H1 (cell line): Measurements from ENCODE around the gene RAB1A. TPM values are rescaled to one million over a fixed set of nuclear protein-coding genes. Genes with fewer than 3 reads are reported as not detected.

ENCODE experiments used
- CTCF ChIA-PET: fragments of 300-600 bp; sonication (Branson Sonifier 250); formaldehyde crosslinking; loops from one replicate; lab custom pipeline; 2021; ENCODE audit not compliant: partially characterized antibody; lab: Charles Lee
- POLR2A ChIA-PET: fragments of 300-600 bp; sonication (Branson Sonifier 250); formaldehyde crosslinking; loops from one replicate; lab custom pipeline; 2021; ENCODE audit warnings: inconsistent platforms; ENCODE audit not compliant: partially characterized antibody; lab: Charles Lee
- DNase-seq, 2 experiments: peaks; one replicate each; pipeline versions ENCODE4 v3.0.0 to v3.0.0-alpha.2; 2010 to 2022; ENCODE audit warnings: low spot score in 2 of 2, low read depth in 1 of 2, mixed read lengths in 1 of 2
- FAIRE-seq: peaks from 2 replicates; lab custom pipeline; 2011; peaks lifted over from hg19 to GRCh38; lab: Jason Lieb, UNC
- H2AFZ ChIP-seq: 2 replicates; pipeline ENCODE4 v1.8.1; 2012; ENCODE audit warnings: low read length, inconsistent platforms
- H2AK5ac ChIP-seq: 2 replicates; pipeline ENCODE4 v1.6.1; 2013; ENCODE audit warnings: low read depth, low read length
- H2BK120ac ChIP-seq: replicated peaks from 2 replicates; pipeline ENCODE3; 2013; ENCODE audit warnings: low read depth, low read length, inconsistent platforms
- H2BK12ac ChIP-seq: 2 replicates; pipeline ENCODE4 v1.6.1; 2013; ENCODE audit warnings: low read depth, low read length
- H2BK15ac ChIP-seq: 2 replicates; pipeline ENCODE4 v1.6.1; 2013; ENCODE audit warnings: low read length
- H2BK20ac ChIP-seq: 2 replicates; pipeline ENCODE4 v1.6.1; 2013; ENCODE audit warnings: low read length
- H2BK5ac ChIP-seq: 2 replicates; pipeline ENCODE4 v1.6.1; 2013; ENCODE audit warnings: low read depth, low read length
- H3K14ac ChIP-seq: 2 replicates; pipeline ENCODE4 v1.6.1; 2013; ENCODE audit warnings: inconsistent platforms; ENCODE audit not compliant: insufficient read length
- H3K18ac ChIP-seq: 2 replicates; pipeline ENCODE4 v1.6.1; 2013; ENCODE audit warnings: low read length; ENCODE audit errors: extremely low read depth
- H3K23ac ChIP-seq: 2 replicates; pipeline ENCODE4 v1.6.1; 2013; ENCODE audit warnings: inconsistent platforms; ENCODE audit not compliant: insufficient read length
- H3K23me2 ChIP-seq: 2 replicates; pipeline ENCODE4 v1.6.1; 2013; ENCODE audit warnings: low read depth, low read length
- H3K27ac ChIP-seq: 2 replicates; pipeline ENCODE4 v1.6.1; 2011; ENCODE audit warnings: low read depth, low read length, inconsistent platforms
- H3K27me3 ChIP-seq, 4 experiments: replicated peaks in 1 of 4; 1 replicate in 1 of 4; 2 replicates in 3 of 4; pipeline versions ENCODE4 v1.6.1 to v1.8.1; 2011 to 2013; ENCODE audit warnings: low read length in 3 of 4, mild to moderate bottlenecking in 3 of 4, inconsistent platforms in 2 of 4, mixed read lengths in 2 of 4, moderate library complexity in 1 of 4; ENCODE audit not compliant: control insufficient read depth in 3 of 4, insufficient read depth in 3 of 4; ENCODE audit errors: extremely low read depth in 1 of 4
- H3K36me3 ChIP-seq, 4 experiments: 2 replicates each; pipeline versions ENCODE4 v1.6.1 to v1.8.1; 2011 to 2013; ENCODE audit warnings: mild to moderate bottlenecking in 4 of 4, low read length in 3 of 4, moderate library complexity in 2 of 4, control low read depth in 1 of 4, inconsistent platforms in 1 of 4; ENCODE audit not compliant: insufficient read depth in 4 of 4, control insufficient read depth in 2 of 4
- H3K4ac ChIP-seq: replicated peaks from 2 replicates; pipeline ENCODE3; 2013; ENCODE audit warnings: low read length, low read depth, mixed read lengths, inconsistent platforms; ENCODE audit not compliant: insufficient read length
- H3K4me1 ChIP-seq, 4 experiments: replicated peaks in 1 of 4; 1 replicate in 1 of 4; 2 replicates in 3 of 4; pipeline versions ENCODE4 v1.6.1 to v1.8.1; 2011 to 2013; ENCODE audit warnings: low read length in 3 of 4, inconsistent platforms in 2 of 4, mixed read lengths in 1 of 4; ENCODE audit not compliant: insufficient read depth in 4 of 4, control insufficient read depth in 3 of 4
- H3K4me2 ChIP-seq, 2 experiments: 2 replicates each; pipeline versions ENCODE4 v1.6.1 to v1.8.1; 2011 to 2013; ENCODE audit warnings: low read depth in 2 of 2, low read length in 2 of 2, control low read depth in 1 of 2, inconsistent platforms in 1 of 2, mild to moderate bottlenecking in 1 of 2; ENCODE audit not compliant: insufficient read depth in 1 of 2
- H3K4me3 ChIP-seq, 4 experiments: fragments of 200-600, 300-600 bp in 1 of 4; sonication (generic), shearing (Covaris generic), sonication (Bioruptor Twin) in 1 of 4; 2 replicates each; pipeline versions ENCODE4 v1.5.1 to v1.8.1; 2011 to 2016; ENCODE audit warnings: low read length in 4 of 4, low read depth in 3 of 4, control low read depth in 2 of 4, inconsistent platforms in 2 of 4, mild to moderate bottlenecking in 2 of 4, mixed read lengths in 1 of 4, moderate library complexity in 1 of 4; ENCODE audit not compliant: insufficient read depth in 2 of 4; ENCODE audit errors: extremely low read depth in 1 of 4
- H3K56ac ChIP-seq: replicated peaks from 2 replicates; pipeline ENCODE3; 2013; ENCODE audit warnings: low read depth, mild to moderate bottlenecking, mixed read lengths, low read length, inconsistent platforms; ENCODE audit not compliant: insufficient read length
- H3K79me1 ChIP-seq: 2 replicates; pipeline ENCODE4 v1.6.1; 2013; ENCODE audit warnings: low read depth, low read length, control low read depth
- H3K79me2 ChIP-seq, 2 experiments: 2 replicates each; pipeline versions ENCODE4 v1.6.1 to v1.8.1; 2012 to 2013; ENCODE audit warnings: low read length in 2 of 2, mild to moderate bottlenecking in 2 of 2, inconsistent platforms in 1 of 2; ENCODE audit not compliant: insufficient read depth in 2 of 2, control insufficient read depth in 1 of 2
- H3K9ac ChIP-seq, 4 experiments: replicated peaks in 1 of 4; 1 replicate in 1 of 4; 2 replicates in 3 of 4; pipeline versions ENCODE4 v1.6.1 to v1.8.1; 2011 to 2013; ENCODE audit warnings: low read depth in 3 of 4, low read length in 3 of 4, control low read depth in 2 of 4, mild to moderate bottlenecking in 2 of 4, moderate library complexity in 2 of 4, inconsistent platforms in 1 of 4; ENCODE audit errors: extremely low read depth in 1 of 4
- H3K9me3 ChIP-seq, 2 experiments: 2 replicates each; pipeline versions ENCODE4 v1.6.1 to v1.8.1; 2012 to 2013; ENCODE audit warnings: mild to moderate bottlenecking in 2 of 2, moderate library complexity in 2 of 2, control low read depth in 1 of 2, inconsistent platforms in 1 of 2, low read depth in 1 of 2, low read length in 1 of 2, mixed read lengths in 1 of 2; ENCODE audit not compliant: insufficient read depth in 2 of 2
- H4K20me1 ChIP-seq, 2 experiments: replicated peaks in 1 of 2; 2 replicates each; pipeline versions ENCODE3 to v1.8.1; 2011 to 2013; ENCODE audit warnings: inconsistent platforms in 2 of 2, low read length in 2 of 2, mild to moderate bottlenecking in 1 of 2; ENCODE audit not compliant: insufficient read depth in 2 of 2, control insufficient read depth in 1 of 2
- H4K5ac ChIP-seq: 2 replicates; pipeline ENCODE4 v1.6.1; 2013; ENCODE audit warnings: low read length, low read depth, mixed read lengths, inconsistent platforms; ENCODE audit not compliant: insufficient read length
- H4K8ac ChIP-seq: 2 replicates; pipeline ENCODE4 v1.8.0; 2013; ENCODE audit warnings: mild to moderate bottlenecking, moderate library complexity, low read length, inconsistent platforms; ENCODE audit not compliant: insufficient read depth; ENCODE audit errors: extremely low read depth
- H4K91ac ChIP-seq: replicated peaks from 2 replicates; pipeline ENCODE3; 2013; ENCODE audit warnings: low read length, mixed read lengths, inconsistent platforms; ENCODE audit not compliant: insufficient read length
- WGBS, 2 experiments: shearing (Covaris generic) in 1 of 2; methylation state at CpG; one replicate each; pipeline versions ENCODE4 v1.1.6 to v1.1.7; 2013 to 2015; ENCODE audit warnings: low lambda C conversion rate in 2 of 2, mixed read lengths in 2 of 2, inconsistent platforms in 1 of 2, low coverage in 1 of 2, missing lambda C conversion rate in 1 of 2; ENCODE audit not compliant: insufficient replicate concordance in 2 of 2, insufficient coverage in 1 of 2, insufficient read length in 1 of 2; ENCODE audit errors: extremely low coverage in 1 of 2, missing lambda C conversion rate in 1 of 2; 5-methylcytosine and 5-hydroxymethylcytosine counted together
- polyA plus RNA-seq, 7 experiments: library from polyadenylated mRNA; depleted of rRNA in 3 of 7; stranded (reverse) in 5 of 7; unstranded in 2 of 7; fragments of >200 nt in 5 of 7; fragments of 200-250 nt in 2 of 7; gene quantifications; 1 replicate in 5 of 7; 2 replicates in 1 of 7; 4 replicates in 1 of 7; pipeline versions ENCODE4 v1.2.1 to v1.2.3, GENCODE V29; 2011 to 2013; ENCODE audit warnings: missing spikeins in 2 of 7, mixed read lengths in 2 of 7
- total RNA-seq: library from RNA; stranded (reverse); fragmentation: NEBNext Ultra II Directional; extraction: Animal tissue kit (Norgen Biotek cat#: 25700); gene quantifications from 2 replicates; pipeline ENCODE4 v1.2.1, GENCODE V29; 2021

Gene RAB1A
- total and polyA plus RNA-seq, 2 of the 8 experiments (the other 6 are each of a cell fraction or from before 2014, with no cell fraction given), result 77.9 to 120 TPM

- H3K79me2 ChIP-seq, result no peaks in the 10 kb centered on the region
- H3K4me3 ChIP-seq, result no peak overlapping the region
- no peak overlapping the region for H3K14ac ChIP-seq
- no peak overlapping the region for H3K9ac ChIP-seq
- no peak overlapping the region for H3K56ac ChIP-seq
- no peak overlapping the region for H4K91ac ChIP-seq
- H3K36me3 ChIP-seq, result no peaks in the 10 kb centered on the region
- H3K4me1 ChIP-seq, result no peaks in the 10 kb centered on the region
- no peak overlapping the region for H3K23ac ChIP-seq
- H2BK5ac ChIP-seq, result no peak overlapping the region
- CTCF ChIA-PET, result interaction anchor here (1.0 to 1.7 kb wide), 2 partner anchors 34 to 65 kb away, joined by 3 to 4 read pairs; no protein-coding TSS in a partner anchor
- no peaks in the 10 kb centered on the region for H3K79me1 ChIP-seq
- H3K23me2 ChIP-seq, result no peaks in the 10 kb centered on the region
- H3K4me2 ChIP-seq, result no peak overlapping the region
- H3K27ac ChIP-seq, result no peak overlapping the region
- no peak overlapping the region for H4K8ac ChIP-seq
- no peak overlapping the region for H2AFZ ChIP-seq
- H4K20me1 ChIP-seq, result no peaks in the 10 kb centered on the region
- POLR2A ChIA-PET, result interaction anchor here (1.1 to 1.3 kb wide), 2 partner anchors 11 to 28 kb away, joined by 3 to 4 read pairs; no protein-coding TSS in a partner anchor
- no peak overlapping the region for H3K18ac ChIP-seq
- FAIRE-seq (no peak), DNase-seq (no peak)
- no peak overlapping the region for H2BK20ac ChIP-seq
- H3K27me3 ChIP-seq, result no peaks in the 10 kb centered on the region
- H2BK15ac ChIP-seq, result no peak overlapping the region
- no peak overlapping the region for H3K4ac ChIP-seq
- H2BK120ac ChIP-seq, result no peak overlapping the region
- H3K9me3 ChIP-seq, result no peaks in the 10 kb centered on the region
- H2AK5ac ChIP-seq, result no peak overlapping the region
- H4K5ac ChIP-seq, result no peak overlapping the region
- no peak overlapping the region for H2BK12ac ChIP-seq
- 100% methylated on average over 1 of the region's 1 CpG; no CpG with 5 or more reads in 1 of the 2 experiments for WGBS, 2 experiments
These were observed 6.3 kb upstream of the RAB1A start for GRCh38 chr2:65136253-65136652.
